ENCODE measurements around the gene AFAP1. TPM values are rescaled to one million over a fixed set of nuclear protein-coding genes. Genes with fewer than 3 reads are reported as not detected.

The AFAP1 gene
- total RNA-seq, 4 donors from 2014 or later, result 8.2 to 55.0 (median 28.9) TPM

GRCh38 chr4:7960790-7961655, 21.4 kb upstream of the AFAP1 start:
- no peak overlapping the region for H3K4me3 ChIP-seq
- peak overlapping the region; percentile 87 to 98 for H3K27ac ChIP-seq
- no peaks in the 10 kb centered on the region for H3K36me3 ChIP-seq
- DNase-seq, result peak; percentile 78 to 94
- peaks cover 14 to 18% of the 10 kb centered on the region in 2 donors for H3K4me1 ChIP-seq
- no peaks in the 10 kb centered on the region for H3K27me3 ChIP-seq
- TF ChIP-seq POLR2A (IDR thresholded peaks at IDR 0.05), result no peak
- no peak for TF ChIP-seq CTCF (IDR thresholded peaks at IDR 0.05)
- H3K9me3 ChIP-seq, result no peaks in the 10 kb centered on the region
- intact Hi-C loops (cut with DNase I; ENCODE audit: low total_unique reads), result no loop called here

GRCh38 chr4:7960017-7960789, 20.5 kb upstream of the AFAP1 start:
- no peaks in the 10 kb centered on the region for H3K27me3 ChIP-seq
- peak; percentile 53 to 70 for DNase-seq
- intact Hi-C loops (cut with DNase I; ENCODE audit: low total_unique reads), result no loop called here
- no peaks in the 10 kb centered on the region for H3K9me3 ChIP-seq
- no peak overlapping the region for H3K4me3 ChIP-seq
- TF ChIP-seq CTCF (IDR thresholded peaks at IDR 0.05), result no peak
- TF ChIP-seq POLR2A (IDR thresholded peaks at IDR 0.05), result no peak
- H3K27ac ChIP-seq, result peak overlapping the region; percentile 87 to 98
- peaks cover 14 to 19% of the 10 kb centered on the region in 2 donors for H3K4me1 ChIP-seq
- H3K36me3 ChIP-seq, result no peaks in the 10 kb centered on the region

GRCh38 chr4:7959078-7959477, 19.4 kb upstream of the AFAP1 start:
- Histone ChIP-seq H3K36me3 (no peaks in the 10 kb centered on the region), H3K4me1 (peaks cover 14 to 19% of the 10 kb centered on the region in 2 donors), H3K27me3 (no peaks in the 10 kb centered on the region), H3K27ac (peak overlapping the region; percentile 87 to 98), H3K9me3 (no peaks in the 10 kb centered on the region), H3K4me3 (no peak overlapping the region)
- intact Hi-C loops (cut with DNase I; ENCODE audit: low total_unique reads), result no loop called here
- peak in 1 of 4 experiments; percentile 8 for TF ChIP-seq CTCF (IDR thresholded peaks at IDR 0.05)
- TF ChIP-seq POLR2A (IDR thresholded peaks at IDR 0.05), result no peak
- DNase-seq, result no peak

GRCh38 chr4:7956934-7957656, 17.4 kb upstream of the AFAP1 start:
- Histone ChIP-seq H3K27me3 (no peaks in the 10 kb centered on the region), H3K9me3 (no peaks in the 10 kb centered on the region), H3K4me3 (no peak overlapping the region), H3K36me3 (no peaks in the 10 kb centered on the region), H3K4me1 (peaks cover 14 to 19% of the 10 kb centered on the region in 2 donors), H3K27ac (peak overlapping the region; percentile 87 to 98)
- peak in 1 of 2 donors; percentile 56 for DNase-seq
- TF ChIP-seq POLR2A (IDR thresholded peaks at IDR 0.05), result no peak
- TF ChIP-seq CTCF (IDR thresholded peaks at IDR 0.05), result no peak
- intact Hi-C loops (cut with DNase I; ENCODE audit: low total_unique reads), result no loop called here

Data from uterus (tissue), 4 donors.